Rectal smooth muscle tissue (tissue), 1 donor: ENCODE measurements around the gene GXYLT1.
"Not testable (repeated sequence)": the region's sequence is repeated elsewhere in the genome, so short reads cannot be mapped to it uniquely, and the experiment has no call there.

Experiments used
- H3K27ac ChIP-seq: one replicate; pipeline ENCODE4 v1.7.0; 2013; ENCODE audit warnings: low read depth, low read length, inconsistent platforms
- H3K27me3 ChIP-seq: one replicate; pipeline ENCODE4 v1.7.0; 2013; ENCODE audit warnings: low read length; ENCODE audit not compliant: control insufficient read depth, insufficient read depth
- H3K36me3 ChIP-seq: one replicate; pipeline ENCODE4 v1.7.0; 2013; ENCODE audit warnings: low read length; ENCODE audit not compliant: control insufficient read depth, insufficient read depth
- H3K4me1 ChIP-seq: one replicate; pipeline ENCODE4 v1.7.0; 2013; ENCODE audit warnings: low read length; ENCODE audit not compliant: control insufficient read depth, insufficient read depth
- H3K4me3 ChIP-seq: one replicate; pipeline ENCODE4 v1.7.0; 2013; ENCODE audit warnings: low read length
- H3K9ac ChIP-seq: one replicate; pipeline ENCODE4 v1.7.0; 2013; ENCODE audit warnings: low read length

GXYLT1 gene

GRCh38 chr12:42118136-42118879 is 26.4 kb downstream of the GXYLT1 start:
- Histone ChIP-seq H3K9ac (no peak overlapping the region), H3K27ac (no peak overlapping the region), H3K27me3 (no peaks in the 10 kb centered on the region), H3K4me1 (no peaks in the 10 kb centered on the region), H3K4me3 (no peak overlapping the region), H3K36me3 (no peaks in the 10 kb centered on the region)

GRCh38 chr12:42109031-42109430 is 35.6 kb downstream of the GXYLT1 start:
- no peak overlapping the region for H3K4me3 ChIP-seq
- H3K27me3 ChIP-seq, result no peaks in the 10 kb centered on the region
- H3K27ac ChIP-seq, result no peak overlapping the region
- no peaks in the 10 kb centered on the region for H3K36me3 ChIP-seq
- H3K4me1 ChIP-seq, result no peaks in the 10 kb centered on the region
- H3K9ac ChIP-seq, result no peak overlapping the region

GRCh38 chr12:42106791-42107190 is 37.9 kb downstream of the GXYLT1 start:
- H3K9ac ChIP-seq, H3K27me3 ChIP-seq, H3K4me3 ChIP-seq, H3K27ac ChIP-seq, H3K4me1 ChIP-seq, H3K36me3 ChIP-seq: not testable (repeated sequence)

GRCh38 chr12:42104784-42105183 is 39.9 kb downstream of the GXYLT1 start:
- Histone ChIP-seq H3K4me3 (no peak overlapping the region), H3K27ac (no peak overlapping the region), H3K9ac (no peak overlapping the region), H3K4me1 (no peaks in the 10 kb centered on the region), H3K27me3 (no peaks in the 10 kb centered on the region), H3K36me3 (no peaks in the 10 kb centered on the region)

- Histone ChIP-seq H3K4me3 (no peak overlapping the region), H3K4me1 (no peaks in the 10 kb centered on the region), H3K36me3 (no peaks in the 10 kb centered on the region), H3K27me3 (no peaks in the 10 kb centered on the region), H3K9ac (no peak overlapping the region), H3K27ac (no peak overlapping the region)
Observed at GRCh38 chr12:42104087-42104486, 40.6 kb downstream of the GXYLT1 start.

- Histone ChIP-seq H3K36me3 (no peaks in the 10 kb centered on the region), H3K4me3 (no peak overlapping the region), H3K9ac (no peak overlapping the region), H3K27ac (no peak overlapping the region), H3K27me3 (no peaks in the 10 kb centered on the region), H3K4me1 (no peaks in the 10 kb centered on the region)
Observed at GRCh38 chr12:42103155-42103554, 41.5 kb downstream of the GXYLT1 start.

- Histone ChIP-seq H3K4me3 (no peak overlapping the region), H3K9ac (no peak overlapping the region), H3K27ac (no peak overlapping the region), H3K27me3 (no peaks in the 10 kb centered on the region), H3K36me3 (no peaks in the 10 kb centered on the region), H3K4me1 (no peaks in the 10 kb centered on the region)
Observed at GRCh38 chr12:42102720-42103119, 42.0 kb downstream of the GXYLT1 start.

GRCh38 chr12:42099433-42099832 is 45.2 kb downstream of the GXYLT1 start:
- H3K27me3 ChIP-seq, result no peaks in the 10 kb centered on the region
- H3K9ac ChIP-seq, result no peak overlapping the region
- H3K27ac ChIP-seq, result no peak overlapping the region
- no peaks in the 10 kb centered on the region for H3K36me3 ChIP-seq
- H3K4me1 ChIP-seq, result no peaks in the 10 kb centered on the region
- H3K4me3 ChIP-seq, result no peak overlapping the region

GRCh38 chr12:42097971-42098370 is 46.7 kb downstream of the GXYLT1 start:
- Histone ChIP-seq H3K27me3 (no peaks in the 10 kb centered on the region), H3K9ac (peak overlapping the region; percentile 11), H3K4me3 (no peak overlapping the region), H3K27ac (no peak overlapping the region), H3K4me1 (no peaks in the 10 kb centered on the region), H3K36me3 (no peaks in the 10 kb centered on the region)

GRCh38 chr12:42094277-42094676 is 50.4 kb downstream of the GXYLT1 start:
- Histone ChIP-seq H3K27me3 (no peaks in the 10 kb centered on the region), H3K4me1 (no peaks in the 10 kb centered on the region), H3K4me3 (no peak overlapping the region), H3K36me3 (no peaks in the 10 kb centered on the region), H3K9ac (no peak overlapping the region), H3K27ac (no peak overlapping the region)

GRCh38 chr12:42091769-42092168 is 52.9 kb downstream of the GXYLT1 start:
- H3K27ac ChIP-seq, result no peak overlapping the region
- no peaks in the 10 kb centered on the region for H3K36me3 ChIP-seq
- no peak overlapping the region for H3K9ac ChIP-seq
- H3K4me1 ChIP-seq, result no peaks in the 10 kb centered on the region
- H3K4me3 ChIP-seq, result no peak overlapping the region
- no peaks in the 10 kb centered on the region for H3K27me3 ChIP-seq

GRCh38 chr12:42090899-42091298 is 53.8 kb downstream of the GXYLT1 start:
- H3K4me1 ChIP-seq, result no peaks in the 10 kb centered on the region
- H3K27ac ChIP-seq, result no peak overlapping the region
- no peak overlapping the region for H3K4me3 ChIP-seq
- no peaks in the 10 kb centered on the region for H3K27me3 ChIP-seq
- no peaks in the 10 kb centered on the region for H3K36me3 ChIP-seq
- H3K9ac ChIP-seq, result no peak overlapping the region

GRCh38 chr12:42086031-42086430 is 58.6 kb downstream of the GXYLT1 start:
- no peak overlapping the region for H3K4me3 ChIP-seq
- H3K36me3 ChIP-seq, result no peaks in the 10 kb centered on the region

More at GRCh38 chr12:42086031-42086430, 58.6 kb downstream of the GXYLT1 start:
- Histone ChIP-seq H3K4me1 (no peaks in the 10 kb centered on the region), H3K27ac (no peak overlapping the region), H3K27me3 (no peaks in the 10 kb centered on the region), H3K9ac (no peak overlapping the region)
